Peyer's patch (tissue), 4 donors: ENCODE measurements around the gene IL20RB.

Experiments
- POLR2A ChIP-seq, 2 donors: fragments of 450-650 bp; IDR thresholded peaks; one replicate each; pipeline ENCODE4 v1.5.1; 2017; ENCODE audit warnings: antibody characterized with exemption in 2 of 2, mild to moderate bottlenecking in 2 of 2, moderate library complexity in 2 of 2
- TF ChIP-seq, protein P1 (sequence below), 6 experiments: fragments of 450-650 bp in 4 of 6; fragments of 200-600 bp in 2 of 6; sonication (generic) in 1 of 6; IDR thresholded peaks; one replicate each; pipeline ENCODE4 v1.5.1; 2017 to 2019; ENCODE audit warnings: antibody characterized with exemption in 6 of 6, mild to moderate bottlenecking in 3 of 6, moderate library complexity in 1 of 6

GRCh38 chr3:136995652-136996051 is 37.9 kb downstream of the IL20RB start:
- TF ChIP-seq, protein P1, sequence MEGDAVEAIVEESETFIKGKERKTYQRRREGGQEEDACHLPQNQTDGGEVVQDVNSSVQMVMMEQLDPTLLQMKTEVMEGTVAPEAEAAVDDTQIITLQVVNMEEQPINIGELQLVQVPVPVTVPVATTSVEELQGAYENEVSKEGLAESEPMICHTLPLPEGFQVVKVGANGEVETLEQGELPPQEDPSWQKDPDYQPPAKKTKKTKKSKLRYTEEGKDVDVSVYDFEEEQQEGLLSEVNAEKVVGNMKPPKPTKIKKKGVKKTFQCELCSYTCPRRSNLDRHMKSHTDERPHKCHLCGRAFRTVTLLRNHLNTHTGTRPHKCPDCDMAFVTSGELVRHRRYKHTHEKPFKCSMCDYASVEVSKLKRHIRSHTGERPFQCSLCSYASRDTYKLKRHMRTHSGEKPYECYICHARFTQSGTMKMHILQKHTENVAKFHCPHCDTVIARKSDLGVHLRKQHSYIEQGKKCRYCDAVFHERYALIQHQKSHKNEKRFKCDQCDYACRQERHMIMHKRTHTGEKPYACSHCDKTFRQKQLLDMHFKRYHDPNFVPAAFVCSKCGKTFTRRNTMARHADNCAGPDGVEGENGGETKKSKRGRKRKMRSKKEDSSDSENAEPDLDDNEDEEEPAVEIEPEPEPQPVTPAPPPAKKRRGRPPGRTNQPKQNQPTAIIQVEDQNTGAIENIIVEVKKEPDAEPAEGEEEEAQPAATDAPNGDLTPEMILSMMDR (IDR thresholded peaks at IDR 0.05): no peak
- TF ChIP-seq POLR2A (IDR thresholded peaks at IDR 0.05): no peak
